PFSK-1 (cell line): ENCODE results near the gene TMEM259.

Experiments
- POLR2AphosphoS5 ChIP-seq: IDR thresholded peaks from 2 replicates; pipeline ENCODE4 v1.6.1; 2012; ENCODE audit warnings: low read depth, mild to moderate bottlenecking, control low read depth, low read length, moderate library complexity
- REST ChIP-seq, 2 experiments: IDR thresholded peaks; 2 replicates each; pipeline versions ENCODE4 v1.6.1 to v1.8.0; 2011 to 2012; ENCODE audit warnings: low read depth in 2 of 2, low read length in 2 of 2, control low read depth in 1 of 2, inconsistent platforms in 1 of 2, mild to moderate bottlenecking in 1 of 2, moderate library complexity in 1 of 2; ENCODE audit not compliant: insufficient read depth in 1 of 2
- SIN3A ChIP-seq: IDR thresholded peaks from 2 replicates; pipeline ENCODE4 v1.6.1; 2012; ENCODE audit warnings: mild to moderate bottlenecking, low read length, moderate library complexity, borderline replicate concordance; ENCODE audit not compliant: insufficient read depth
- TAF1 ChIP-seq: IDR thresholded peaks from 2 replicates; pipeline ENCODE4 v1.6.1; 2012; ENCODE audit warnings: low read length, control low read depth, borderline replicate concordance; ENCODE audit not compliant: insufficient read depth

- TF ChIP-seq SIN3A (no peak), POLR2AphosphoS5 (no peak), TAF1 (no peak), REST (IDR thresholded peaks at IDR 0.05; ENCODE audit: insufficient read depth in 1 of 2, low read depth in 2 of 2, low read length in 2 of 2) (no peak)
Measured at GRCh38 chr19:977058-977464, 43.9 kb downstream of the TMEM259 start.
